PFSK-1 (cell line): ENCODE results near the gene LRRFIP2.

ENCODE experiments used
- FOXP2 ChIP-seq: optimal IDR thresholded peaks from 2 replicates; pipeline ENCODE3; 2011; ENCODE audit warnings: borderline replicate concordance, control low read depth, inconsistent platforms; ENCODE audit not compliant: insufficient read depth; ENCODE audit errors: extremely low read length, extremely low read depth
- POLR2AphosphoS5 ChIP-seq: IDR thresholded peaks from 2 replicates; pipeline ENCODE4 v1.6.1; 2012; ENCODE audit warnings: low read depth, mild to moderate bottlenecking, control low read depth, low read length, moderate library complexity
- REST ChIP-seq, 2 experiments: IDR thresholded peaks; 2 replicates each; pipeline versions ENCODE4 v1.6.1 to v1.8.0; 2011 to 2012; ENCODE audit warnings: low read depth in 2 of 2, low read length in 2 of 2, control low read depth in 1 of 2, inconsistent platforms in 1 of 2, mild to moderate bottlenecking in 1 of 2, moderate library complexity in 1 of 2; ENCODE audit not compliant: insufficient read depth in 1 of 2
- SIN3A ChIP-seq: IDR thresholded peaks from 2 replicates; pipeline ENCODE4 v1.6.1; 2012; ENCODE audit warnings: mild to moderate bottlenecking, low read length, moderate library complexity, borderline replicate concordance; ENCODE audit not compliant: insufficient read depth
- TAF1 ChIP-seq: IDR thresholded peaks from 2 replicates; pipeline ENCODE4 v1.6.1; 2012; ENCODE audit warnings: low read length, control low read depth, borderline replicate concordance; ENCODE audit not compliant: insufficient read depth

The LRRFIP2 gene

GRCh38 chr3:37183976-37184375 lies 9.6 kb upstream of the LRRFIP2 start:
- TF ChIP-seq TAF1, result no peak
- no peak for TF ChIP-seq FOXP2
- TF ChIP-seq POLR2AphosphoS5, result no peak
- TF ChIP-seq REST (IDR thresholded peaks at IDR 0.05; ENCODE audit: insufficient read depth in 1 of 2, low read depth in 2 of 2, low read length in 2 of 2), result no peak
- no peak for TF ChIP-seq SIN3A

GRCh38 chr3:37183375-37183831 lies 9.0 kb upstream of the LRRFIP2 start:
- TF ChIP-seq TAF1, result no peak
- TF ChIP-seq POLR2AphosphoS5, result no peak
- no peak for TF ChIP-seq SIN3A
- TF ChIP-seq FOXP2, result no peak
- TF ChIP-seq REST (IDR thresholded peaks at IDR 0.05; ENCODE audit: insufficient read depth in 1 of 2, low read depth in 2 of 2, low read length in 2 of 2), result no peak

- TF ChIP-seq FOXP2 (no peak), POLR2AphosphoS5 (no peak), SIN3A (no peak), TAF1 (no peak), REST (IDR thresholded peaks at IDR 0.05; ENCODE audit: insufficient read depth in 1 of 2, low read depth in 2 of 2, low read length in 2 of 2) (no peak)
These were observed 8.4 kb upstream of the LRRFIP2 start for GRCh38 chr3:37182816-37183215.

GRCh38 chr3:37181756-37182155 lies 7.4 kb upstream of the LRRFIP2 start:
- no peak for TF ChIP-seq SIN3A
- no peak for TF ChIP-seq TAF1
- no peak for TF ChIP-seq REST (IDR thresholded peaks at IDR 0.05; ENCODE audit: insufficient read depth in 1 of 2, low read depth in 2 of 2, low read length in 2 of 2)
- no peak for TF ChIP-seq POLR2AphosphoS5
- TF ChIP-seq FOXP2, result no peak

- TF ChIP-seq SIN3A (no peak), FOXP2 (no peak)
These were observed 5.0 kb upstream of the LRRFIP2 start for GRCh38 chr3:37179144-37179967.
